HG02759 (cell line): ENCODE results near the gene HDAC4.
A peak's percentile ranks its signal among the peaks of the same experiment; 100 is the strongest.

Source experiments
- ATAC-seq: cut with Tn5 transposase; IDR thresholded peaks from one replicate; pipeline ENCODE4 v1.9.1; 2021; ENCODE audit warnings: mild to moderate bottlenecking, moderate library complexity; ENCODE audit not compliant: unreplicated experiment

HDAC4 gene

GRCh38 chr2:239311132-239312040 lies 89.4 kb downstream of the HDAC4 start:
- ATAC-seq: no peak

- ATAC-seq: no peak
These were observed 90.3 kb downstream of the HDAC4 start for GRCh38 chr2:239310401-239311061.

- ATAC-seq: no peak
These were observed 91.2 kb downstream of the HDAC4 start for GRCh38 chr2:239309398-239310245.

- no peak for ATAC-seq
These were observed 92.0 kb downstream of the HDAC4 start for GRCh38 chr2:239308661-239309397.

- ATAC-seq: no peak
These were observed 92.8 kb downstream of the HDAC4 start for GRCh38 chr2:239307921-239308613.

GRCh38 chr2:239307221-239307569 lies 93.6 kb downstream of the HDAC4 start:
- no peak for ATAC-seq

- ATAC-seq: no peak
These were observed 94.3 kb downstream of the HDAC4 start for GRCh38 chr2:239306274-239307220.

- no peak for ATAC-seq
These were observed 95.0 kb downstream of the HDAC4 start for GRCh38 chr2:239305771-239306170.

- ATAC-seq: no peak
These were observed 95.6 kb downstream of the HDAC4 start for GRCh38 chr2:239305222-239305575.

GRCh38 chr2:239304533-239305221 lies 96.1 kb downstream of the HDAC4 start:
- ATAC-seq: no peak

GRCh38 chr2:239303711-239304532 lies 96.9 kb downstream of the HDAC4 start:
- no peak for ATAC-seq

- ATAC-seq: peak; percentile 45
These were observed 97.8 kb downstream of the HDAC4 start for GRCh38 chr2:239302808-239303557.

- ATAC-seq: no peak
These were observed 98.6 kb downstream of the HDAC4 start for GRCh38 chr2:239302083-239302807.

- no peak for ATAC-seq
These were observed 99.7 kb downstream of the HDAC4 start for GRCh38 chr2:239300871-239301735.

- ATAC-seq: no peak
These were observed 100.6 kb downstream of the HDAC4 start for GRCh38 chr2:239300242-239300641.
